Panc1 (cell line): ENCODE results near the gene LACTB. TPM values are rescaled to one million over a fixed set of nuclear protein-coding genes. Genes with fewer than 3 reads are reported as not detected.

Source experiments
- ATAC-seq: fragments of 200-7000 bp; cut with Tn5 transposase; 2 replicates; pipeline ENCODE4 v1.9.1; 2020; ENCODE audit warnings: mild to moderate bottlenecking, moderate library complexity
- BruUV-seq: library from RNA; stranded (reverse); fragments of 400-500 nt; replicated peaks from 2 replicates; lab custom pipeline; 2021; lab: Mats Ljungman, UMichigan
- CTCF ChIA-PET: fragments of 300-600 bp; sonication (Branson Sonifier 250); formaldehyde crosslinking; loops from one replicate; lab custom pipeline; 2022; ENCODE audit warnings: antibody characterized with exemption; lab: Charles Lee
- POLR2A ChIA-PET: fragments of 300-600 bp; sonication (Branson Sonifier 250); formaldehyde crosslinking; loops from one replicate; lab custom pipeline; 2022; ENCODE audit warnings: antibody characterized with exemption; lab: Charles Lee
- DNase-seq: peaks from one replicate; pipeline ENCODE4 v3.0.0-alpha.2; 2010; ENCODE audit warnings: low read depth, low spot score
- H3K27ac ChIP-seq: 2 replicates; pipeline ENCODE4 v1.5.1; 2011; ENCODE audit warnings: mild to moderate bottlenecking, low read length, inconsistent platforms
- H3K27me3 ChIP-seq: fragments of 200-500 bp; sonication (Bioruptor generic); 2 replicates; pipeline ENCODE4 v1.6.0; 2014; ENCODE audit warnings: low read length, inconsistent platforms; ENCODE audit not compliant: control insufficient read depth, insufficient read depth
- H3K36me3 ChIP-seq: fragments of 200-500 bp; sonication (Bioruptor generic); 2 replicates; pipeline ENCODE4 v1.5.1; 2014; ENCODE audit warnings: inconsistent platforms, mild to moderate bottlenecking, low read length, moderate library complexity; ENCODE audit not compliant: control insufficient read depth, insufficient read depth
- H3K4me1 ChIP-seq: 2 replicates; pipeline ENCODE4 v1.5.1; 2011; ENCODE audit warnings: inconsistent platforms, mild to moderate bottlenecking, low read length, moderate library complexity; ENCODE audit not compliant: control insufficient read depth, insufficient read depth
- H3K4me3 ChIP-seq, 2 experiments: 2 replicates each; pipeline ENCODE4 v1.5.1; 2011 to 2012; ENCODE audit warnings: low read depth in 2 of 2, low read length in 2 of 2, mild to moderate bottlenecking in 2 of 2, inconsistent platforms in 1 of 2, moderate library complexity in 1 of 2
- H3K9me3 ChIP-seq: fragments of 200-500 bp; sonication (Bioruptor generic); 2 replicates; pipeline ENCODE4 v1.5.1; 2014; ENCODE audit warnings: low read depth, mild to moderate bottlenecking, inconsistent platforms, low read length, moderate library complexity; ENCODE audit not compliant: control insufficient read depth, insufficient read depth
- POLR2AphosphoS5 ChIP-seq: IDR thresholded peaks from 2 replicates; pipeline ENCODE4 v1.6.1; 2012; ENCODE audit warnings: mild to moderate bottlenecking, low read depth, low read length, moderate library complexity
- SIN3A ChIP-seq: IDR thresholded peaks from 2 replicates; pipeline ENCODE4 v1.6.1; 2012; ENCODE audit warnings: low read depth, mild to moderate bottlenecking, low read length, moderate library complexity, borderline replicate concordance; ENCODE audit not compliant: insufficient read depth
- TCF7L2 ChIP-seq: IDR thresholded peaks from 2 replicates; pipeline ENCODE4 v1.6.1; 2011; ENCODE audit warnings: mild to moderate bottlenecking, low read depth, low read length, inconsistent platforms
- in situ Hi-C: cut with HindIII; loops from 2 replicates; pipeline ENCODE4 v1.10.0; 2016; ENCODE audit warnings: low sequenced_read_pairs, low pct_unique_long_range_greater_than_20kb
- intact Hi-C: fragments of 100-400 bp; cut with micrococcal nuclease; formaldehyde crosslinking; loops from one replicate; pipeline ENCODE4 v1.10.0; 2022; ENCODE audit not compliant: unreplicated experiment
- total RNA-seq: library from RNA; stranded (reverse); gene quantifications from one replicate; pipeline ENCODE4 v1.2.1, GENCODE V29; 2021; ENCODE audit not compliant: unreplicated experiment
- TF ChIP-seq, protein P1 (sequence below): fragments of 450-650 bp; IDR thresholded peaks from 2 replicates; pipeline ENCODE4 v1.5.1; 2017; ENCODE audit warnings: mild to moderate bottlenecking
- TF ChIP-seq, protein P2 (sequence below), 2 experiments: IDR thresholded peaks; 2 replicates each; pipeline ENCODE4 v1.6.1; 2011 to 2012; ENCODE audit warnings: low read depth in 2 of 2, control low read depth in 1 of 2, low read length in 1 of 2, mild to moderate bottlenecking in 1 of 2, moderate library complexity in 1 of 2; ENCODE audit not compliant: insufficient read depth in 1 of 2

Gene LACTB
- total RNA-seq, 1 experiment from 2014 or later, result 18.4 TPM

DNA sequence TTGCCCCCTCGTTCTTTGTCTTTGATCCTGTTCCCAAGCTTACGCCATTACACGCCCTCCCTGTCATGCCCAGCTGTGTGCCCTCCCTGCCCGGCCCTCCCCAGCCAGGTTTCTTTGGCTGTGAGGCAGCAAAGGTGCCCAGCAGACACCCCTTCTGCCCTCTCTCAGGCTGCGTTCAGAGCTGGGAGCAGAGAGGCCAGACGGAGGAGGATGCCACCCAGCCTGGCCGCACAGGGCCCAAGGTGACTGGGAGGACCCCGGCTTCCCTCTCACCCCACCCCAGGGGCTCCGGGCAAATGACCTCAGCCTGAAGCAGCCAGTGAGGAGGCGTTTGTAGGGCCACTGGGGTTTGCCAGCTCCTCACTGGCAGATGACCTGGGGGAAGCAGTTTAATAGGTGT, 30.8 kb upstream of the LACTB start:
- Histone ChIP-seq H3K4me1 (peaks cover 7% of the 10 kb centered on the region), H3K27me3 (no peaks in the 10 kb centered on the region), H3K4me3 (no peak overlapping the region), H3K27ac (no peak overlapping the region), H3K9me3 (no peaks in the 10 kb centered on the region), H3K36me3 (no peaks in the 10 kb centered on the region)
- in situ Hi-C loops (no loop called here), intact Hi-C loops (no loop called here)
- TF ChIP-seq TCF7L2, result no peak
- TF ChIP-seq, protein P1, sequence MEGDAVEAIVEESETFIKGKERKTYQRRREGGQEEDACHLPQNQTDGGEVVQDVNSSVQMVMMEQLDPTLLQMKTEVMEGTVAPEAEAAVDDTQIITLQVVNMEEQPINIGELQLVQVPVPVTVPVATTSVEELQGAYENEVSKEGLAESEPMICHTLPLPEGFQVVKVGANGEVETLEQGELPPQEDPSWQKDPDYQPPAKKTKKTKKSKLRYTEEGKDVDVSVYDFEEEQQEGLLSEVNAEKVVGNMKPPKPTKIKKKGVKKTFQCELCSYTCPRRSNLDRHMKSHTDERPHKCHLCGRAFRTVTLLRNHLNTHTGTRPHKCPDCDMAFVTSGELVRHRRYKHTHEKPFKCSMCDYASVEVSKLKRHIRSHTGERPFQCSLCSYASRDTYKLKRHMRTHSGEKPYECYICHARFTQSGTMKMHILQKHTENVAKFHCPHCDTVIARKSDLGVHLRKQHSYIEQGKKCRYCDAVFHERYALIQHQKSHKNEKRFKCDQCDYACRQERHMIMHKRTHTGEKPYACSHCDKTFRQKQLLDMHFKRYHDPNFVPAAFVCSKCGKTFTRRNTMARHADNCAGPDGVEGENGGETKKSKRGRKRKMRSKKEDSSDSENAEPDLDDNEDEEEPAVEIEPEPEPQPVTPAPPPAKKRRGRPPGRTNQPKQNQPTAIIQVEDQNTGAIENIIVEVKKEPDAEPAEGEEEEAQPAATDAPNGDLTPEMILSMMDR, result no peak
- TF ChIP-seq, protein P2, sequence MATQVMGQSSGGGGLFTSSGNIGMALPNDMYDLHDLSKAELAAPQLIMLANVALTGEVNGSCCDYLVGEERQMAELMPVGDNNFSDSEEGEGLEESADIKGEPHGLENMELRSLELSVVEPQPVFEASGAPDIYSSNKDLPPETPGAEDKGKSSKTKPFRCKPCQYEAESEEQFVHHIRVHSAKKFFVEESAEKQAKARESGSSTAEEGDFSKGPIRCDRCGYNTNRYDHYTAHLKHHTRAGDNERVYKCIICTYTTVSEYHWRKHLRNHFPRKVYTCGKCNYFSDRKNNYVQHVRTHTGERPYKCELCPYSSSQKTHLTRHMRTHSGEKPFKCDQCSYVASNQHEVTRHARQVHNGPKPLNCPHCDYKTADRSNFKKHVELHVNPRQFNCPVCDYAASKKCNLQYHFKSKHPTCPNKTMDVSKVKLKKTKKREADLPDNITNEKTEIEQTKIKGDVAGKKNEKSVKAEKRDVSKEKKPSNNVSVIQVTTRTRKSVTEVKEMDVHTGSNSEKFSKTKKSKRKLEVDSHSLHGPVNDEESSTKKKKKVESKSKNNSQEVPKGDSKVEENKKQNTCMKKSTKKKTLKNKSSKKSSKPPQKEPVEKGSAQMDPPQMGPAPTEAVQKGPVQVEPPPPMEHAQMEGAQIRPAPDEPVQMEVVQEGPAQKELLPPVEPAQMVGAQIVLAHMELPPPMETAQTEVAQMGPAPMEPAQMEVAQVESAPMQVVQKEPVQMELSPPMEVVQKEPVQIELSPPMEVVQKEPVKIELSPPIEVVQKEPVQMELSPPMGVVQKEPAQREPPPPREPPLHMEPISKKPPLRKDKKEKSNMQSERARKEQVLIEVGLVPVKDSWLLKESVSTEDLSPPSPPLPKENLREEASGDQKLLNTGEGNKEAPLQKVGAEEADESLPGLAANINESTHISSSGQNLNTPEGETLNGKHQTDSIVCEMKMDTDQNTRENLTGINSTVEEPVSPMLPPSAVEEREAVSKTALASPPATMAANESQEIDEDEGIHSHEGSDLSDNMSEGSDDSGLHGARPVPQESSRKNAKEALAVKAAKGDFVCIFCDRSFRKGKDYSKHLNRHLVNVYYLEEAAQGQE (IDR thresholded peaks at IDR 0.05; ENCODE audit: insufficient read depth in 1 of 2, low read depth in 2 of 2, low read length in 1 of 2), result no peak
- no peak for TF ChIP-seq SIN3A
- TF ChIP-seq POLR2AphosphoS5, result no peak
- BruUV-seq, result no TSS peak
- ATAC-seq, result no peak
- no peak for DNase-seq
- CTCF ChIA-PET, result interaction anchor here (0.5 to 0.8 kb wide), 2 partner anchors 9 to 309 kb away, joined by 3 to 5 read pairs; no protein-coding TSS in a partner anchor
- POLR2A ChIA-PET, result no interaction called here

DNA sequence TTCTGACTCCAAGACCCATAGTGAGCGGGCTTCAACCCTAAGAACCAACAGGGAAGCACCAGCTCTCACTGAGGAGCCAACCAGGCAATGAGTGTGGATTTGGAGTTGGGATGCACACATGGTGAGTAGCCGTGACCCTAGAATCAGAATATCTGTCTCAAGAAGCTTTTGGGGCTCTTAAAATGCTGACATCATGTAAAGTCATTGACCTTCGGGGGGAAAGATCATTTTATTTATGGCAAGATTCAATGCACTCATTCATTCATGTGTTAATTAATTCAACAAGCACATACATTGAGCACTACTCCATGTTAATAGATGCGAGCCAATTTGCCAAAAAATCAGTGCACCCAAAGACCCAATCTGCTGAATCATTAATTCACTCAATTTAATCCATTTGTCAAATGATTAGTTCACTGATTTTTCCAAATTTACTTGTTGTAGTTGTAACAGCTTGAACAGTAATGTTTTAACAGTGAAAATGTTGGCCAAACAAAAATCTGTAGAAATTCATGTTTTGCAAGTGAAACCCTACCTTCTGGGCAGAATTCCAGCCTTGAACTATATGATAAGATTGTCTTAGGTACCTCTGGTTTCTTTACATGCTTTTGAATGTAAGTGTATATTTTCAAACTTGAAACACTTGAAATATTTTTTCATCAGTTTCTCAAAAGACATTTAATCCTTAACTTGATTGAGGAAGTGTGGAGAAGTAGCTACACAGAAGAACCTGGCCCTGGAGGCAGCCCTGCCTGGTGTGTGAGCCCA, 29.8 kb upstream of the LACTB start:
- intact Hi-C loops (loop anchor here (2.0 kb wide), 2 partner anchors 43 to 247 kb away; no protein-coding TSS in a partner anchor), in situ Hi-C loops (no loop called here)
- BruUV-seq, result no TSS peak
- Histone ChIP-seq H3K36me3 (no peaks in the 10 kb centered on the region), H3K27me3 (no peaks in the 10 kb centered on the region), H3K27ac (no peak overlapping the region), H3K4me1 (peaks cover 7% of the 10 kb centered on the region; the same call in 1 of the 2 replicates), H3K4me3 (no peak overlapping the region), H3K9me3 (no peaks in the 10 kb centered on the region)
- CTCF ChIA-PET, result interaction anchor here (0.5 kb wide), 1 partner anchor 10 kb away, joined by 5 read pairs; no protein-coding TSS in a partner anchor
- ATAC-seq (no peak), DNase-seq (no peak)
- TF ChIP-seq, protein P2 (IDR thresholded peaks at IDR 0.05; ENCODE audit: insufficient read depth in 1 of 2, low read depth in 2 of 2, low read length in 1 of 2), result no peak
- TF ChIP-seq SIN3A (no peak), POLR2AphosphoS5 (no peak), TCF7L2 (no peak)
- TF ChIP-seq, protein P1, result no peak
- POLR2A ChIA-PET, result no interaction called here
